Fibroblast of skin of left quadriceps (primary cell): ENCODE measurements around the gene UST.

ENCODE experiments used
- DNase-seq, 2 experiments: peaks; one replicate each; pipeline ENCODE4 v3.0.0-alpha.2; 2013; ENCODE audit warnings: low read depth in 2 of 2

Gene UST

DNA sequence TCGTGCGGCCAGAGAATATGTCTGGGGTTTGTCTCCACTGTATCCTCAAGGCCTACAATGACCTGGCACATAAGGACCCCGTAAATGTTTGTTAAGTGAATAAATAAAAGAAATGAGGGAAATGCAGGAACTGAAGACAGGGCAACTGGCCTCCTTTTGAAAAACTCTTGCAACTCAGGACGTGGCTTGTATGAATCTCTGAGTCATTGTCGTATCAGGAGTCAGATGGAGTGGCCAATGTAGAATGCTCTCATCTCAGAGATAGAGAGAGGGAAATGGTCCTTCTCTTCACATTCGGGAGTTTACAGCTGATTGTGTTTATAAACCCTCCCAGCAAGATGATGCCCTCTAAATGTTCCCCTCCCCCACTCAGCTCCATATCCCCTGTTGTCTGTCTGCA is 57.1 kb downstream of the UST start:
- no peak for DNase-seq

- DNase-seq: no peak
Observed at GRCh38 chr6:148805777-148806176, 58.9 kb downstream of the UST start.

GRCh38 chr6:148807784-148808183 is 61.0 kb downstream of the UST start:
- DNase-seq: no peak

- DNase-seq: no peak
Observed at GRCh38 chr6:148808786-148809304, 62.0 kb downstream of the UST start.

DNA sequence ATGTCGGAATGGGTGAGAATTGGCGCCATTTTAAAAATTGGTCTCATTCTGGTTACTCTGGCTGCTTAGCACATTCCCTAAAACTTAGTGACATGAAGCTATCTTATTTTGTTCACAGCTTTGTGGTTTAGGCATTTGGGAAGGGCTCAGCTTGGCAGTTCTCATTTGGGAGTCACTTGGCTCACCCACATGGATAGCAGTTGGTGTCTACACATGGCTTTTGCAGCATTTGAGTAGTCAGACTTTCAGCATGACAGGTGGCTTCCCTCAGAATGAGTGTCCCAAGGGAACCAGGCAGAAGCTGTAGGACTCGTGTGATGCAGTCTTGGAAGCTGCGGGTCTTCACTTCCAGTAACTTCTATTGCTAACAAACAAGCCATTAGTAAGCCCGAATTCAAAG is 64.6 kb downstream of the UST start:
- no peak for DNase-seq

- no peak for DNase-seq
Observed at GRCh38 chr6:148814082-148814790, 67.4 kb downstream of the UST start.

DNA sequence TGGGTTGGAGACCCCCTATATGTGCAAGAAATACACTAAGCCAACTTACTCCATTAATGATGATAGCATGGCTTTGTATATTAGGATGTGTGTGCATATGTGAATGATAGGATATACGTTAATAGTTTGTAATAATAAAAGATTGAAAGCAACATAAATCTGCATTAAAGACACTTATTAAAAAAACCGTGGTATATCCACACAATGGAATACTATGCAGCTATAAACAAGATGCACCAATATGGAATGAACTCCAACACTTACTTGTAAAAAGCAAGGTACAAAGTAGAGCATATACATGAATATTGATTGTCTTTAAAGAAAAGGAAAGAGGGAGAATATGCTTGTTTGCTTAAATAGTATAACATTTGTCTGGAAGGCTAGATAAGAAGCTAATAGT is 68.0 kb downstream of the UST start:
- no peak for DNase-seq

GRCh38 chr6:148816117-148816516 is 69.3 kb downstream of the UST start:
- no peak for DNase-seq

- no peak for DNase-seq
Observed at GRCh38 chr6:148817689-148818088, 70.9 kb downstream of the UST start.

DNA sequence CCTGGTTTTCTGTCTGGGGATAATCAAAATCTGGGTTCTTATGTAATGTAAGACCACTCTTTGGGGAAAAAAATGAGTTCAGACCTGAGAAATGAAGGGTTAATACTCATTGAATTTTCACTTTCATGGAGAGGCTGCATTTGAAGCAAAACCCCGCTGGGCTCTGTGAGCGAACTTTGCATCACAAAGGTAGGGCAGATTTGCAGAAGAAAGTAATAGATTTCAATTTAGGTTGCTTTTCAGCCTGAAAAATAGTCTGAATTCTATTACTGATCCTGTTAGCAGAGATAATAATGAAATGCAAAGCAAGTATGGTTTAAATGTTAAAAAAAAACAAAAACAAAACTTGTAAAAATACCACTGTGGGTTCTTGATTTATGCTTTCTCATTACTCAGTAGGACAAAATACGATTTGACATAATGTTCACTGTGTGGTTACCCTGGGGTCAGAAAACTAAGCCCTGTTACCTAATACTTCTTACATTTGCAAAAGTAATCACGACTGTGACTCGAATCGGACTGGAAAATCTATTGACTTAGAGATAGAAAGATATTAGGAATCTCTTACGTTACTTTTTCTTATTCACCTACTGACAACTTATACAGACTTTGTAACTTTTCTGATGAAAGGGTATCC is 72.2 kb downstream of the UST start:
- no peak for DNase-seq

- DNase-seq: no peak
Observed at GRCh38 chr6:148819852-148820251, 73.0 kb downstream of the UST start.

- no peak for DNase-seq
Observed at GRCh38 chr6:148822819-148823218, 76.0 kb downstream of the UST start.

DNA sequence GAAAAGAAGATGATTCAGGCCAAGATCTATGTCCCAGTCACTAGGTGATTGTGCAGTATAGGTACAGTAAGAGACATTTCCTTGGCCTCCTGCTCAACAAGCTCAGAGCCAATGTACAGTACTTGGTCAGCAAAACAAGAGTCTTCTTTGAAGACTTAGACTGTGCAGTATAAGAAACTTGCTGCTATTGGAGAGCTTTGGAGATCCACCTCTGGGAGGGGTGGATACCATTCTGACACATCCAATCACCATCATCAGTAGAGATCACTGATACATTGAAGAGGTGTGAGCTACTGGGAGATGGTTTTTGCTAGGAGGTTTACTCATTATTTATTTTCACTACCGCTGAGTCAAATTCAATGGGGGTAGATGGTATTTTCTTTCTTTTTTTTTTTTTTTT is 77.5 kb downstream of the UST start:
- no peak for DNase-seq

GRCh38 chr6:148824960-148825359 is 78.1 kb downstream of the UST start:
- DNase-seq: no peak

- DNase-seq: no peak
Observed at GRCh38 chr6:148825492-148825891, 78.7 kb downstream of the UST start.

- no peak for DNase-seq
Observed at GRCh38 chr6:148827416-148828045, 80.7 kb downstream of the UST start.

DNA sequence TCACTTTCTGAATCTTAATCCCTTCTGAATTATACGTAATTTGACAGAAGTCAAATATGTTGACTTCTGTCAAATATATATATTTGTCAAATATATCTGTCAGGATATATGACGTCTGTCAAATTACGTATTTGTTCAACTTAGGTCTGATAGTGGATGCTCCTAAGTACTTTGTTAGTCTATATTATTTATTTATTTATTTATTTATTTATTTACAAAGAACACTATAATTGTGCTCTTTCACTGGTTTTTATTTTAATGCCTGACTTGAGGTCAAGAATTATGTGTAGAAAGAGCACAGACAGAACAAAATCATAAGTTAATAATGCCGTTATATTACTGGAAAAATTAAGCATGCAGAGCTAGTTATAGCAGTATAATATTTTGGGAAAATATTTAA is 81.2 kb downstream of the UST start:
- no peak for DNase-seq

- DNase-seq: no peak
Observed at GRCh38 chr6:148829415-148830101, 82.7 kb downstream of the UST start.

GRCh38 chr6:148830614-148831013 is 83.8 kb downstream of the UST start:
- DNase-seq: no peak

GRCh38 chr6:148831064-148831463 is 84.2 kb downstream of the UST start:
- DNase-seq: no peak

DNA sequence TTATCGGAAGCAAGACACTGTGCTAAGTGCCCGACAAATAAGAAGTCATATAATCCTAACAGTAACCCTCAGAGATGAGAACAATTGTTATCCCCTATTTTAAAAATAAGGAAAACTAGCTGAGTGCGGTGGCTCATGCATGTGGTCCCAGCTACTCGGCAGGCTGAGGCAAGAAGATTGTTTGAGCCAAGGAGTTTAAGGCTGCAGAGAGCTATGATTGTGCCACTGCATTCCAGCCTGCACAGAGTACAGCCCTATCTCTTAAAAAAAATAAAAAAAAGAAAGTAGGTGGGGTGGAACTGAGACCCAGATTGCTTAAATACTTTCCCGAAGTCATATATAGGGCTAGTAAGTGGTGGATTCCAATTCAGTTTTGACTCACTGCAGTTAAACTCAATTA is 84.7 kb downstream of the UST start:
- peak; percentile 22 to 26 for DNase-seq

DNA sequence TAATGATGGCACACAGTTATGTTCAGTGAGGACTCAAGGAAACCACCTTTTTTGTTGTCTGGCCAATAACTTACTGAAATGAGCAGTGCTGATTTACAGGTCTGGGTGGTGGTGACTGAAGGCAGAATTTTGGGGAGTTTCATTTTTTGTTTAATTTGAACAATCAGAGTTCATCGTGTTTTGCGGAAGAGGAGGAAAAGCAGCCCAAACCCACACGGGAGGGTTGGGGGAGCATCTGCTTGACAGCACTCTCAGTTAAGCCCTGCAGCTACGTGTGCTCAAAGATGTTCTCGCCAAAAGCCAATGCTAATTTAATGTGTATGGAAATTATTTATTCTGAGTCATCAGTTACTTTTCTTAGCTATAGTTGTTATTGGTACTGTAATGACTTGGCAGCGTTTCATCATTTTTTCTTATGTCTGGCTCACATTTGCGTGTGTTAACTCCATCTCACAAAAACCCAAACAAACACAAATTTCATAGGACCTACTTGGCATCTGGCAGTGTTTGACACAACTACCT is 89.2 kb downstream of the UST start:
- DNase-seq: peak; percentile 91
